Measurements from ENCODE around the gene CA12.
"Not testable (repeated sequence)": the region's sequence is repeated elsewhere in the genome, so short reads cannot be mapped to it uniquely, and the experiment has no call there.

The CA12 gene

DNA sequence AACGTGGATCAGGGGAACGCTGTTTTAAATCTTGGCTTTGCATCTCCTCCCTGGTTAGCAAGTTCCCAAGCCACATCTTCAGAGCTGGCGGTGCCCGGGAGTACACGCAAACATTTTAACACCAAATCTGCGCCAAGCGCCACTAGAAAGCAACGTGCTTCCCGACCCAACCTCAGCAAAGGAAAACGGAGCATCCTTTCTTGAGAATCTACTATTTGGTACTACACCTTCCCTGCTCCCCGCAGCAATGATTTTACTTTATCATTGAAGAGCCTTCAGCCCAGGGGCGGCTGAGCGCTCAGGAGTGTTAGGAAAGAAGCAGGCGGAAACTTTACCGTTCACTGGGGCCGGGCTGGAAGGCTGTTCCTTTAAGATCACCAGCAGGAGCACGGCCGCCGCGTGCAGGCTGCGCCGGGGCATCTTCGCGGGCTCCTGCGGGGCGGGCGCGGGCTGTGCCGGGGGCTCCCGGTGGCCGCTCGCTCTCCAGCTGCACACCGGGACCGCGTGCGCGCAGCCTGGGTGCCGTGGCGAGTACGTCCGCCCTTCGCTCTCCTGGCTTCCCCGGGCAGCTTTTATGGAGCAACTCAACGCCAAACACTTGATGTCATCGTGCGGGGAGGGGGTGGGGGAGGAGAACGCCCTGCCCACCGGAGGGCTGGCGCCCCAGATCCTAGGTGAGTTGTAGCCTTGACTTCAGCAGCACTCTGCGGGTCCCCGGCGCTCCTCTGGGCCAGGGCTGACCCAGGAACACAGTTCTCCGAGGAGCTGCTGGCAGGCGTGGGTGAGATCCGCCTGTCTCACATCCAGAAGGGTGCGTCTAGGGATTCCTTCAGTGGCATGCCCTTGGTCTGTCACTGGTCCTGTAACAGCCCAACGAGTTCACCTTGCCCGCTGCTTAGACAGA is at the start of gene CA12:
Gene CA12 (minus strand): TSS at position 546 of the 904 bp plus-strand sequence. CDS start 126 bp downstream, at position 420.
- no peak for DNase-seq (ENCODE audit: low read depth)

DNA sequence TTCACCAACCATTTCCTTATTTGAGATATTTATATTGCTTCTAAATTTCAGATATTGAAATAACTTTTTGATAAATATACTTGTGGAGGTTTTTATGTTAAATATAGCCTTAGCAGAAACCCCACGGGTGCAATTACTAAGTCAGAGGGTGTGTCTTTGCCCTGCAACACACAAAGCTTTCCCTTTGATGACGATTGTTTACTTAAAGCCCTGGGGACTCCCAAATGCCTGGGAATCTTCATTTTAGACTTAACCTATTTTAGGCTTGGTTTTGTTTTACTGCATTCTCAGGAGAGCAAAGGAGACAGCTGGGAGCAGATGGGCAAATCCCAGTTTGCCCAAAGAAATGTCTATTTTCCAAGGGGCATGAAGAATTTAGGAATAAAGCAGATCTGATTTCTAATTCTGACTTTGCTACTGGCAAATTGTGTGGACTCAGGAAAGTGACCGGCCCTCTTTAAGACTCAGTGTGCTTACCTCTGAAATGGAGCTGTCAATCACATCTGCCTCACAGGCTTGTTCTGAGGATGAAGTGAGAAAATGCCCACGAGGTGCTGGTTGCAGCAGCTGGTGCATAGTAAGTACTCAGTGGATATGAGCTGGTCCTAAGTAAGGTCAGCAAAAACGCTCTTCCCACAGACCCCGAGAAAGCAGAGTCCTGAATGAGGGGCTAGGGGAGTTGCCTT is 49.3 kb upstream of the CA12 start:
- no peak for DNase-seq (ENCODE audit: low read depth)

DNA sequence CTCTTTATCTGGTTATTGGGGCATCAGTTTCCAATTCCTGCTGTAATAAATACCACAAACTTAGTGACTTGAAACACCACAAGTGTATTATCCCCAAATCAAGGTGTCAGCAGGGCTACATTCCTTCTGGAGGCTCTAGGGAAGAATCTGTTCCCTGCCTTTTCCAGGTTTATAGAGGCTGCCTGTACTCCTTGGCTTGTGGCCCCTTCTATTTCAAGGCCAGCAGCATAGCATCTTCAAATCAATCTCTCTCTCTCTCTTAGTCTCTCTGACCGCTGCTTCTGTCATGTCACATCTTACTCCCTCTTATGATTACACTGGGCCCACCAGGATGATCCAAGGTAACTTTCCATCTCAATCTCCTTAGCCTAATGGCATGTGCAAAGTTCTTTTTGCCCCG is 44.9 kb upstream of the CA12 start:
- no peak for DNase-seq (ENCODE audit: low read depth)

DNA sequence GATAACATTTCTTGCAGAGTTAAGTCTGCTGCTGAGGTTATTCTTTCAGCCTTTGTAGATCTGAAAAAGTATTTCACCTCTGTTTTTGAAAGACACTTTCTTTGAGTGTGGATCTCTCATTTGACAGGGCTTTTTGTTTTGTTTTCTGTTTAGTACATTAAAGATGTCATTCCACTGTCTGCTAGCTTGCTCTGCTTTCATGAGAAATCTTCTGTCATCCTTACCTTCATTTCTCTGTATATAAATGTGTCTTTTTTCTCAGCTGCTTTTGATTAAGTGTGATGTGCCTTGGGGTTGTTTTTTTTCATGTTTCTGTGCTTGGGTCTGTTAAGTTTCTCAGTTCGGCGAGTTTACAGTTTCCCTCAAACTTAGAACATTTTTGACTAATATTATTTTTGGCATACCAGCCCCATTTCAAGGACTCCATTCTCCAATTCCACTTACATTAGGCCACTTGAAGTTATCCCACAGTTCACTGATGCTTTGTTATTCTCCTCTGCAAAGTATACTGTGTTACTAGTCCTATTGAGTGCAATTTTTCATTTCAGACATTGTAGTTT is 43.9 kb upstream of the CA12 start:
- no peak for DNase-seq (ENCODE audit: low read depth)

DNA sequence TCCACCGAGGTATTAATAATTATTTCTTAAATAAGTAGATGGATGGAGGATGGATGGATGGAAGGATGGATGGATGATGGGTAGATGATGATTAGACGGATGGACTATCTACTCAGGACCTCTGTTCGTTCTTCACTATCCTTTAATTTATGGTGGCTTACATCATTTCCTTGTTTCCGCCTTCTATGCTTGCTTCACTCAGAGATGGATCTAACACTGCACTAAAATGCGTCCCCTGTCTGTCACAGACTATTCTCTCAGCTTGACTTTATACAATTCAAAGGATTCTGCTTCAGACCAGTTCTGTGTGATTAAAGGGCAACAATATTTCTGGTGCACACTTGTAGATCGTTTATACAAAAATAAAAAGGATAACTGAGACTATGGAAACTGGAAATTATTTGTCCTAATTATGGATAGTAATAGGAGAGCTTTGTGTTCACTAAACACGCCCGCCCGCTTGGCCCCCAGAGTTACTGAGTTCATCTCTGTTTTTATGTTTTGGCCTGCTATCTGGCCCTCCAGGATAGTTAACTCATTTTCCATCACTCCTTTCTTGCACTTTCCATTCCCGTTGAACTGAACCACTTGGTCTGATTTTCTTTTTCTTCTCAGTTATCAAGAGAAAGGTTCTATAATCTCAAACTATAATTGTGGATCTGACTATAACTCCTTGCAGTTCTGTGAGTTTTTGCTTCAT is 41.4 kb upstream of the CA12 start:
- no peak for DNase-seq (ENCODE audit: low read depth)

DNA sequence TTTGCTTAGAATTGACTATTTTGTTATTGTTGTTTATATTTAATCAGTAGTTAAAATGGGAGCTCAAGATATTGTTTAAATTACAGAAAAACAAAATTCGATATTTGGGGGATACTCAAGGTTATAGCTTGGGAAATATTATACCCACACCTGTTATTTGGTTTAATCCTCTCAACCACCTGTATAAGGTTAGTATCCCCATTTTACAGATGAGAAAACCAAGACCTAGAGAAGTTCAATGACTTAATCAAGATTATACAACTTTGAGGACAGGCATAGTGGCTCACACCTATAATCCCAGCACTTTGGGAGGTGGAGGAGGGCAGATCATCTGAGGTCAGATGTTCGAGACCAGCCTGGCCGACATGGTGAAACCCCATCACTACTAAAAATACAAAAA is 39.8 kb upstream of the CA12 start:
- no peak for DNase-seq (ENCODE audit: low read depth)

DNA sequence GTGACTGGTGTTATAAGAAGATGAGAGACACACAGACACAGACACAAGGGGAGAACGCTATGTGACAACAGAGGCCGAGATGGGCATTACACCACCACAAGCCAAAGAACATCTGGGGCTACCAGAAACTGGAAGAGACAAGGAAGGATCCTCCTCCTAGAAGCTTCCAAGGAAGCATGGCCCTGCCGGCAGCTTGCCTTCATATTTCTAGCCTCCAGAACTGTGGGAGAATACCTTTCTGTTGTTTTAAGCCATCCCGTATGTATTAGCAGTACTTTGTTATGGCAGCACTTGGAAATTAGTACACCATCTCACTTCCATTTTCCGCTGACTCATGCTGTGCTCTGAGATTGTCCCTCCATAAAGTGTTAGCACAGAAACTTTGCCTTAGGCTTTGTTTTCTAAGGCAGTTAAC is 38.7 kb upstream of the CA12 start:
- no peak for DNase-seq (ENCODE audit: low read depth)

DNA sequence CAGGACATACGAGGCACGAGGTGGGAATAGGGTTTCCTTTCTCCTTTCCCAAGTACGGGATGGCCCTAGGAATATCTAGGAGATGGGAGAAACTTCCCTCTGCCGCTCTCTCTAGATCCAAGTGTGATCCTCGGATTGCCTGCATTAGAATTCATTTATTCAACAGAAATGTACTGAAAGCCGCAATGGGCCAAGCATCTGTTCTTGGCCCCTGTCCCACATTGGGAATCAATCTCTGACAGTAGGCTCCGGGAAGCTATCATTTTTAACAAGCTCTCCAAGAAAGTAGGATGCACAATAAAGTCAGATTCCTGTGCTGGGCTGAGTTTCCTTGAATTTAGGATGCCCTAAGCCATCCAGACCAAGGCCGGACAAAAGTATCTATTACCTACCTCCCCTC is 37.2 kb upstream of the CA12 start:
- DNase-seq (ENCODE audit: low read depth): no peak

DNA sequence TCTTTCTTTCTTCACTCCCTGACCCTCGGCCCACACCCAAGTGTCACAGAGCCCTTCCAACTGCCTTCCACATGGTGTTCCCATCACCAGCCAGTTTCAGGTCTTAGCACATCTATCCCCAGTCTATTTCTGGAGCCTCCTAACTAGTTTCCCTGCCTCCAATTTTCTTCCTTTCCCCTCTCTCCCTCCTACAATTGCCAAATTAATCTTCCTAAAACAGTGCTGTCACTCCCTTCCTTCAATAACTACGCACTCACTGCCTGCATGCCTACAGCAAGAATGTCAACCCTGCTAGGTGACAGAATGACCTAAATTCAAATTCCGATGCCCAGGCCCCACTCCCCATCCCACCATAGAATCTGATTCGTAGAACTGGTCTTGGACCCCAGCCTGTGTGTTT is 36.1 kb upstream of the CA12 start:
- DNase-seq (ENCODE audit: low read depth): no peak

DNA sequence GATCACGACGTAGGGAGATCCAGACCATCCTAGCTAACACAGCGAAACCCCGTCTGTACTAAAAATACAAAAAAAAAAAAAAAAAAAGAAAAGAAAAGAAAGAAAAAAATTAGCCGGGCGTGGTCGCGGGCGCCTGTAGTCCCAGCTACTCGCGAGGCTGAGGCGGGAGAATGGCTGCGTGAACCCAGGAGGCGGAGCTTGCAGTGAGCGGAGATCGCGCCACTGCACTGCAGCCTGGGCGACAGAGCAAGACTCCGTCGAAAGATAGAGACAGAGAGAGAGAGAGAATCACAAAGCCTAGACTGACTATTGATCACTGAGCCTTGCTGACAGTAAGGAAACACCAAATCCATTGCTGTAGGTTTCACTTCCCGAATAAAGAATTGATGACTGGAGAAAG is 35.6 kb upstream of the CA12 start:
- not testable (repeated sequence) for DNase-seq (ENCODE audit: low read depth)

DNA sequence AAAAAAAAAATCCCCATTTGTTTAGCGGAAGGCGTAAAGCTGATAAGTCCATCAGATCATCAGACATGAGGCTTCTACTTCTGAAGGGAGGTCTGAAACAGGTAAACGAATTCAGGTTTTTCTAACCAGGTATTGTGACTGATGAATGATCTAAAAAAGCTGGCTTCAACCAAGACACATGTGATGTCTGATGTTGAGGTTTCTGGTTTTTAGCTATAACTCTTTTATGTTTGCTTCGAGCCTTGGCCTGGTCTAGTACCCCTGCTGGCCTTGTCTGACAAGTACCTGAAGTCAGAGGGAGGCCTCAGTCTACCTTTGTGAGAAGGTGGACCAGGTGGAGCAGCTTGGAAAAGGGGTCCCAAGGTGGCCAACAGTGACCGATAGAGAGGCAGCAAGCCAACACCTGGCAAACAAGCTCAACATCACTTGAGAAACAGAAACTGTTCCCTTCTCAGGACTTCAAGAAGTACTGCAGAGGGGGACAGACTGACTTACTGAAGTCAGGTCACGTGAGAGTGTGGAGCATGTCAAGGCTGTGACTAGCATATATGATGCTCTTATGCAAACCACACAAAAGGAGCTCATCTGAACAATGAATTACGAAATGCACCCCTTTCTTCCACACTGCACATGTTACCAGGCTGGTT is 33.0 kb upstream of the CA12 start:
- no peak for DNase-seq (ENCODE audit: low read depth)

DNA sequence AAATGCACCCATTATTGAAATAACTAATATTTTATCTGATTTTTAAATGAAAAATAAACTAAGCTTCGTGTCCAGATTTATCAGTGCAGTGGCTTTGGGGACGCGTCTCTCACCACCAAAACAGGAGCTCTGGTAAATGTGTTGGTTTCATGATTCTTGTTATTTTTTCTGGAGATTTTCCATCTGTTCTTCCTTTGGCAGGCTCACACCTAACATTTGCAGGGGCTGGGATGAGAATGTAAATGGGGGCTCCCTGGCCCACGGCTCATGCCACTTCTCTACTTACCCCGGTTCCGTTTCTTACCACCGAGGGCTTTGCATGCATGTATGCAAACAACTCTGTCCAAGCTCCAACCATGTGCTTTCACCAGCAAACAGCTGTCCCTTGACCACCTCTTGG is 30.9 kb upstream of the CA12 start:
- DNase-seq (ENCODE audit: low read depth): no peak

DNA sequence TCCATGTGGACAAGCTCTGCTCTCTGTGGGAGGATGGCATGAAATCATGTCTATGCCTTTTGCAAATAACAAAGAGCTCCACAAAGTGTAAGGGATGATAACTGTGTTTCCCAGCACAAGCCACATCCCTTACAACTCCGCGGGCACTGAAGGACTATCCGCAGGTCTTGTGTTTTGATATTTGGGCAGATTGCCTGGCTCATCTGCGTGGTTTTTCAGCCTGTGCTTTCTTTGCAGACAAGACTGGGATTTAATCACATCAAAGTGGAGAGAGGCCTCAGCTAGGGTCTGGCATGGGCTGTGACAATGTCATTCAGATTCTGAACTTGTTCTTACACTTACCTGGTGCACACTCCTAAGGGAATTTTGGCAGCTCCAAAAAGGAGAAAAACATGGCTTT is 30.2 kb upstream of the CA12 start:
- DNase-seq (ENCODE audit: low read depth): no peak

DNA sequence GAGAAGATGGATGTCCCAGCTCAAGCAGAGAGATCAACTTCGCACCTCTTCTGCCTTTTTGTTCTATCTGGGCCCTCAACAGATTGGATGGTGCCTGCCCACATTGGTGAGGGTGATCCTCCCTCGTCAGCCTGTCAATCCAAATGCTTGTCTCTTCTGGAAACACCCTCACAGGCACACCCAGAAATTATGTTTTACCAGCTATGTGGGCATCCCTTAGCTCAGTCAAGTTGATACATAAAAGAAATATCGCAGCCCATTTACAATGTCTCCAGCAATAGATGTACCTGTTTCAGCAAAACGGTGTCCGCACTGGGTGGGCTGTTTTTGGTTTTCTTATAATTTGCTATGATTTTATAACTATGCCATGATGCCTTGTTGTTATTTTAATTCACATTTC is 27.5 kb upstream of the CA12 start:
- DNase-seq (ENCODE audit: low read depth): no peak

DNA sequence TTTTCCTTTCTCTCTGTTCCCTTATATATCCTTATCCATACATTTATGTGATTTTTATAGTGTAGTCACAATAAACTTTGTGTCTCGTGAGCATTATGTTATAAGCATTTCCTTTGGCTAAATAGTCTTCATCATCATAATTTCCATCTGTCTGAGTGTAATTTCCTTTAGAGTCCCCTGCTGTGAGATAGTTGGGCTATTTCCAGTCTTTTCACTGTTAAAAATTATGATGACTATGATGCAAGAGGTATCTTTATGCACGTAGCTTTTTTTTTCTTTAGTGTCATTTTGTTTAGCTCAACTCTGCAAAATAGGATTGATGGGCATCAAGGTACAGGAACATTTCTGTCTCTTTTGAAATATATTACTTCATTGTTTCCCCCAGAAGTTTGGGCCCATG is 26.9 kb upstream of the CA12 start:
- DNase-seq (ENCODE audit: low read depth): no peak

DNA sequence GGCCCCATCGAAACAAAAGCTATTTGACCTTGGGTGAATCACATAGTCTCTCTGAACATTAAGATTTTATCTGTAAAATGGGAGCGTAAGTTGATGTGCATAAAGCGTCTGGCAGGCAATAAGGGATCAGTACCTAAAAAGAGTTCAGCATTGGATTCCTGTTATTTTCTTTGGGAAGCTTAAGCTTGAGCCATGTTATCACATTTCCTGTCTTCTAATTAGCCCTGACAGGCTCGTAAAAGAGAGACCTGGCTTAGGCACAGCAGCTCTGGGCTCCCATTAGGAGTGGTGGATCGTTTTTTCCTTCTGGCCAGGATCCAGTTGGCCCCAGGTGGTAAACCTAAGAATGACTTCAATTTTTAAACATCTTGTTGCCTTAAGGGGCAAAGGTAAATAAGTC is 26.0 kb upstream of the CA12 start:
- no peak for DNase-seq (ENCODE audit: low read depth)

DNA sequence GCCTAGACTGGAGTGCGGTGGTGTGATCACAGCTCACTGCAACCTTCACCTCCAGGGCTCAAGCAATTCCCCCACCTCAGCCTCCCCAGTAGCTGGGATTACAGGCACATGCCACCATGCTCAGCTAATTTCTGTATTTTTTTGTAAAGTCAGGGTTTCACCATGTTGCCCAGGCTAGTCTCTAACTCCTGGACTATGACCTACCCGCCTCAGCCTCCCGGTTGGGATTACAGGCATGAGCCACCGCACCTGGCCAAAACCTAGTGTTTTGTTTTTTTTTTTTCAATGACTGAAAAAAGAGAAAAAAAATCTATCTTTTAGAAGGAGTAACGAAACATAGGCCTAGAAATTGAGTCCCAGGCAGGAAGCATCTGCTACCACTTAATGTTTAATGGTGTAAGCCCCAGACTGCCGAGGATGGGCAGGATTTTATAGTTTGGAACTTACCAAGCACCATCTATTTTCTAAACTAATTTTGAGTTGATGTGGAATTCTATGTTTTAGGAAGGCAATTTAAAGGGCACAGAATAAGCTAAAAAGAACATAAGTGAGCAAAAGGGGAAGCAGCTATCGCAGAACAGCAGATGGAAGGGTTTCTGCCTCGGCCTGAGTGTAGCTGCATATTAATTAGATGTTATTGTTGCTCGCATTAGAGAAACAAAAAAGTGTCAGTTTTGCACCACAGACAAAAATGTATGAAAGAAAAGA is 24.2 kb upstream of the CA12 start:
- DNase-seq (ENCODE audit: low read depth): no peak

DNA sequence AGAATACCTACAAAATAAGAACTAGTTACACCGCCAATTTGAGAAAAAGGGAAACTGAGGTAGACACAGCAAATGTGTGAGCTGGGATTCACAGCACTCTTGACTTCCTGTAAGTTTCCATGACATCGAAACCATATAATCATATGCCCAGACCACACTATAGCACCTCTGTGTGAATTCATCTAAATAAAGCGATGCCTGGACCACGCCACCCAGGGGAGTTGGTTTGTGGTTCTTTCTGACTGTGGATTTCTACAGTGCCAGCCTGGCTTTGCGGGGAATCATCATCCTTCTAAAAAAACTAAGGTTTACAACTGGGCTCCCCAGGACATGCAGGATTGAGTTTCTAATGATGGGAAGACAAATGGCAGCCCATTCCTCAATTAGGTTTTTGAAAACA is 23.5 kb upstream of the CA12 start:
- no peak for DNase-seq (ENCODE audit: low read depth)

DNA sequence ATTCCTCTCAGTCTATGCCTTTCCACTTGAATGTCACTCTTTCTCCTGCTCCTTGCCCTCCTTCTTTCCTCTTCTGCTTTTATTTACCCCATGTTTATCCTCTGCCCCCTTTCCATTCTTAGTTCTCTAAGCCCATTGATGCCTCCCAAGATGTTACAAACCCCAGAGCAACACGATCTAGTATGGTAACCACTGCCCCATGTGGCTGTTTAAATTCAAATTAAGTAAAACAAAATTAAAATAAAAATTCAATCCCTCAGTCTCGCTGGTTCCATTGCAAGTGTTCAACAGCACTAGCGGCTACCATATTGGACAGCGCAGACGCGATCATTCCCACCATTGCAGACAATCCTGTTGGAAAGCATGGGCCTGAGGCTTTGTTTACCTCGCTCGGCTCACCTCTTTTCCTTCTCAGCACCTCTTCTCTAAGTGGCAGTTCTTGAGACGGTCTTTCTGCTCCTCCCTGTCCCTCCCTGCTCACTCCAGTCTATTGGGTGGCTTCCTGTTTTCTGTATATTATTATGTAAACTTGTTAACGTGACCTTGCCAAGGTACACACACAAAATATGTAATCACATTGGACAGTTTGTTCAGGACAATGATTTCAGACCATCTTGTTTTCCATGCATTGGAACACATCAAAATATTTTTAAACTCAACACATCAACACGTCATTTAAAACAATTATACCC is 21.8 kb upstream of the CA12 start:
- DNase-seq (ENCODE audit: low read depth): no peak

DNA sequence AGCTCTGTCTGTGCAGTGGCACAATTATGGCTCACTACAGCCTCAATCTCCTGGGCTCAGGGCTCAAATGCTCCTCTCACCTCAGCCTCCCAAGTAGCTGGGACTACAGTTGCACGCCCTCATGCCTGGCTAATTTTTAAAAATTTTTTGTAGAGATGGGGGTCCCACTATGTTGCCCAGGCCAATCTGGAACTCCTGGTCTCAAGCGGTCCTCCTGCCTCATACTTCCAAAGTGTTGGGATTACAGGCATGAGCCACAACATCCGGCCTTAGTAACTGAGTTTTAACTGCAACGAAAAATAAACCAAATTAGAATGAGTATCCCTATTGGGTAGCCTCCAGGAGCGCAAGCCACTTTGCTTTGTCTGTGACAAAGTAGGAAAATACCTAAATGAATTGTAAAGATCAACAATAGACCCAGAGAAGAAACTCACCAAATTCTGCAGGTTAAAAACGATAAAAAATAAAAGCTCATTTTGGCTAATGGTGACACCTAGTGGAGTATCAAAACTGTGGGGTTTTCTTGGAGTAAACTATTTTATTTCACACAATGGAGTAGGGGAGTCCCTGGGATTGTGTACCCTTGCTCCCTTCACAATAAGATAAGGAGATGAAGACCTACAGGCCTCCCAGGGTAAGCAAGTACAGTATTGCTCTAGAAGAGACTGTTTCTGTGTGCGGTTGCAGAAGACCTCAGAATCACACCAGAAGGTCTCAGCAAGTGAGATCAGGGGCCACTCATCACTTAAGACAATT is 21.0 kb upstream of the CA12 start:
- DNase-seq (ENCODE audit: low read depth): no peak
